OCI-LY1 (cell line): ENCODE results near the gene LINC01488.

Experiments used
- H2AFZ ChIP-seq: fragments of 200-600 bp; sonication (generic), shearing (Covaris generic); 2 replicates; pipeline ENCODE4 v1.6.0; 2014; ENCODE audit warnings: antibody characterized with exemption, mild to moderate bottlenecking, low read length
- H3F3A ChIP-seq: fragments of 200-600 bp; sonication (generic), shearing (Covaris generic); 2 replicates; pipeline ENCODE4 v1.6.0; 2014; ENCODE audit warnings: mild to moderate bottlenecking, antibody characterized with exemption, low read length, moderate library complexity; ENCODE audit not compliant: insufficient read depth
- H3K27ac ChIP-seq: fragments of 200-600 bp; sonication (generic); 2 replicates; pipeline ENCODE4 v1.5.1; 2014; ENCODE audit warnings: low read length, mixed run types, mild to moderate bottlenecking, low read depth; ENCODE audit not compliant: poor library complexity, severe bottlenecking
- H3K27me3 ChIP-seq: fragments of 200-600 bp; sonication (generic); 2 replicates; pipeline ENCODE4 v1.6.0; 2014; ENCODE audit warnings: antibody characterized with exemption, mild to moderate bottlenecking, low read length, moderate library complexity; ENCODE audit not compliant: insufficient read depth
- H3K36me3 ChIP-seq: fragments of 200-600 bp; sonication (generic); 2 replicates; pipeline ENCODE4 v1.6.1; 2014; ENCODE audit warnings: mild to moderate bottlenecking, antibody characterized with exemption, low read length, moderate library complexity, mixed read lengths; ENCODE audit not compliant: insufficient read depth
- H3K4me1 ChIP-seq: fragments of 200-600 bp; sonication (generic); 2 replicates; pipeline ENCODE4 v1.5.1; 2014; ENCODE audit warnings: mild to moderate bottlenecking, low read length, moderate library complexity; ENCODE audit not compliant: insufficient read depth, severe bottlenecking
- H3K4me2 ChIP-seq: fragments of 200-600 bp; sonication (generic), shearing (Covaris generic); 2 replicates; pipeline ENCODE4 v1.6.1; 2014; ENCODE audit warnings: low read length
- H3K4me3 ChIP-seq: fragments of 200-600 bp; sonication (generic); 2 replicates; pipeline ENCODE4 v1.5.1; 2014; ENCODE audit warnings: low read length, low read depth, mild to moderate bottlenecking, mixed read lengths; ENCODE audit not compliant: poor library complexity, severe bottlenecking
- H3K79me2 ChIP-seq: fragments of 200-600 bp; shearing (Covaris generic); 2 replicates; pipeline ENCODE4 v1.6.1; 2016; ENCODE audit warnings: mixed run types, low read length, mixed read lengths; ENCODE audit not compliant: insufficient read depth
- H3K9ac ChIP-seq: fragments of 200-600 bp; sonication (generic), shearing (Covaris generic); 2 replicates; pipeline ENCODE4 v1.6.1; 2014; ENCODE audit warnings: mild to moderate bottlenecking, low read length, mixed read lengths
- H3K9me2 ChIP-seq: fragments of 200-600 bp; sonication (generic), shearing (Covaris generic); 2 replicates; pipeline ENCODE4 v1.6.1; 2014; ENCODE audit warnings: low read depth, mild to moderate bottlenecking, low read length, mixed read lengths
- H3K9me3 ChIP-seq: fragments of 200-600 bp; shearing (Covaris generic); 2 replicates; pipeline ENCODE4 v1.6.1; 2014; ENCODE audit warnings: low read length, mixed read lengths
- H4K20me1 ChIP-seq: fragments of 200-600 bp; sonication (generic), shearing (Covaris generic); 2 replicates; pipeline ENCODE4 v1.6.0; 2016; ENCODE audit warnings: mild to moderate bottlenecking, low read length; ENCODE audit not compliant: insufficient read depth
- EZH2 ChIP-seq: fragments of 200-600 bp; sonication (generic), shearing (Covaris generic); IDR thresholded peaks from 2 replicates; pipeline ENCODE4 v1.8.0; 2017; ENCODE audit warnings: borderline replicate concordance, mixed run types, mild to moderate bottlenecking, antibody characterized with exemption, low read length, moderate library complexity, mixed read lengths
- TF ChIP-seq, protein P1 (sequence below): fragments of 200-600 bp; sonication (generic), shearing (Covaris generic); IDR thresholded peaks from 2 replicates; pipeline ENCODE4 v1.5.1; 2017; ENCODE audit warnings: mild to moderate bottlenecking, antibody characterized with exemption, low read length, moderate library complexity, mixed read lengths

Gene LINC01488

DNA sequence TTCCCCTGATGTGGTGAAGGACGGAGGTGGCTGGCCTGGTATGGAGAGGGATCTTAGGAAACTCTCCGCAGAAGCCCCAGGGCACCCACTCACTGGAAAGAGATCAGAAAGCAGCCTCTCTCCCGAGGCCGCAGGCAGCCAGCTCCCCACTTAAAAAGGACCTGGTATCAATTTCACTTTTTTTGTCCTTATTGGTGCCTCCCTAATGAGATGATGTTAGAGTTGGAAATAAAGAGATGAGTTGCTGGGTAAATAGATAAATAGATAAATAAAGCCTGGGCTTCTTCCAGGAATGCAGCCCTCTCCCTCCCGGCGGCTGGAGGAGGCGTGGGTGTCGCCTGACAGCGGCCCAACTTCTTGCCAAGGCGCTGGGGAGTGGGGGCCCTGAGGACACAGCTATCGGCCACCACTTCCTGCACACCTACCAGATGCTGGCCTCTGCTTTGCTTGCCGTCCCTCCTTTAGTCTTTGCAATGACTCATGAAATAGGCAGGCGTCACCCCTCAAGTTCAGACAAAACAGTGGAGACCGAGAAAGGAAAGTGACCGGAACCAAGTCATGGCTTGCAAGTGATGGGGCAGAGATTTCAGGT is 42.9 kb downstream of the LINC01488 start:
- H2AFZ ChIP-seq: no peak overlapping the region
- no peaks in the 10 kb centered on the region for H3K9me3 ChIP-seq

DNA sequence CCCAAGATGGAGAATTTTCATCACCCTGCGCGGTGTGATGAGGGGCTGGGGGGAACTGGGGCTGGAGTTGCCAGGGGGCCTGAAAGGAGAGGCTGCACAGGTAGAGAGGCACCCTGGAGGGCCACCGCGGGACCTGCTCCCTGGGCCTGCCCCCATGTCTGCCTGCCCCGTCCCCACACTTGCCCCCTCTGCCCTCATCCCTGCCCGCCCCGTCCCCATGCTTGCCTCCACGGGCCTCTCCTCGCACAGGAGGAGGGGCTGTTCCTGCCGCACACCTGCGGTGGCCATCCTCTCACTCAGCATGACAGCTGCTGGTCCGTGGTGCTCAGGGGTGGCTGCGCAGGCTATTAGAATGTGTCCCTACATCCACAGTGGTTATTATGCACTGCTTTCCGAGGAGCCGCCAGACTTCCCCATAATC is 43.5 kb downstream of the LINC01488 start:
- Histone ChIP-seq H3K4me1 (no peaks in the 10 kb centered on the region), H3K79me2 (no peaks in the 10 kb centered on the region), H3K4me2 (no peak overlapping the region), H3K4me3 (no peak overlapping the region), H3K9me3 (no peaks in the 10 kb centered on the region), H3K27me3 (no peaks in the 10 kb centered on the region), H3K36me3 (no peaks in the 10 kb centered on the region), H3K9me2 (no peaks in the 10 kb centered on the region), H3K9ac (no peak overlapping the region), H3F3A (no peaks in the 10 kb centered on the region), H3K27ac (no peak overlapping the region), H2AFZ (no peak overlapping the region), H4K20me1 (no peaks in the 10 kb centered on the region)
- TF ChIP-seq, protein P1, sequence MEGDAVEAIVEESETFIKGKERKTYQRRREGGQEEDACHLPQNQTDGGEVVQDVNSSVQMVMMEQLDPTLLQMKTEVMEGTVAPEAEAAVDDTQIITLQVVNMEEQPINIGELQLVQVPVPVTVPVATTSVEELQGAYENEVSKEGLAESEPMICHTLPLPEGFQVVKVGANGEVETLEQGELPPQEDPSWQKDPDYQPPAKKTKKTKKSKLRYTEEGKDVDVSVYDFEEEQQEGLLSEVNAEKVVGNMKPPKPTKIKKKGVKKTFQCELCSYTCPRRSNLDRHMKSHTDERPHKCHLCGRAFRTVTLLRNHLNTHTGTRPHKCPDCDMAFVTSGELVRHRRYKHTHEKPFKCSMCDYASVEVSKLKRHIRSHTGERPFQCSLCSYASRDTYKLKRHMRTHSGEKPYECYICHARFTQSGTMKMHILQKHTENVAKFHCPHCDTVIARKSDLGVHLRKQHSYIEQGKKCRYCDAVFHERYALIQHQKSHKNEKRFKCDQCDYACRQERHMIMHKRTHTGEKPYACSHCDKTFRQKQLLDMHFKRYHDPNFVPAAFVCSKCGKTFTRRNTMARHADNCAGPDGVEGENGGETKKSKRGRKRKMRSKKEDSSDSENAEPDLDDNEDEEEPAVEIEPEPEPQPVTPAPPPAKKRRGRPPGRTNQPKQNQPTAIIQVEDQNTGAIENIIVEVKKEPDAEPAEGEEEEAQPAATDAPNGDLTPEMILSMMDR: no peak
- no peak for TF ChIP-seq EZH2

More for the DNA sequence above, 42.9 kb downstream of the LINC01488 start:
- Histone ChIP-seq H3K9me2 (no peaks in the 10 kb centered on the region), H3K4me2 (no peak overlapping the region), H4K20me1 (no peaks in the 10 kb centered on the region), H3K4me1 (no peaks in the 10 kb centered on the region), H3K79me2 (no peaks in the 10 kb centered on the region), H3K27me3 (no peaks in the 10 kb centered on the region), H3K4me3 (no peak overlapping the region), H3K36me3 (no peaks in the 10 kb centered on the region), H3K9ac (no peak overlapping the region), H3F3A (no peaks in the 10 kb centered on the region), H3K27ac (no peak overlapping the region)
- TF ChIP-seq EZH2: no peak
- TF ChIP-seq, protein P1: no peak

DNA sequence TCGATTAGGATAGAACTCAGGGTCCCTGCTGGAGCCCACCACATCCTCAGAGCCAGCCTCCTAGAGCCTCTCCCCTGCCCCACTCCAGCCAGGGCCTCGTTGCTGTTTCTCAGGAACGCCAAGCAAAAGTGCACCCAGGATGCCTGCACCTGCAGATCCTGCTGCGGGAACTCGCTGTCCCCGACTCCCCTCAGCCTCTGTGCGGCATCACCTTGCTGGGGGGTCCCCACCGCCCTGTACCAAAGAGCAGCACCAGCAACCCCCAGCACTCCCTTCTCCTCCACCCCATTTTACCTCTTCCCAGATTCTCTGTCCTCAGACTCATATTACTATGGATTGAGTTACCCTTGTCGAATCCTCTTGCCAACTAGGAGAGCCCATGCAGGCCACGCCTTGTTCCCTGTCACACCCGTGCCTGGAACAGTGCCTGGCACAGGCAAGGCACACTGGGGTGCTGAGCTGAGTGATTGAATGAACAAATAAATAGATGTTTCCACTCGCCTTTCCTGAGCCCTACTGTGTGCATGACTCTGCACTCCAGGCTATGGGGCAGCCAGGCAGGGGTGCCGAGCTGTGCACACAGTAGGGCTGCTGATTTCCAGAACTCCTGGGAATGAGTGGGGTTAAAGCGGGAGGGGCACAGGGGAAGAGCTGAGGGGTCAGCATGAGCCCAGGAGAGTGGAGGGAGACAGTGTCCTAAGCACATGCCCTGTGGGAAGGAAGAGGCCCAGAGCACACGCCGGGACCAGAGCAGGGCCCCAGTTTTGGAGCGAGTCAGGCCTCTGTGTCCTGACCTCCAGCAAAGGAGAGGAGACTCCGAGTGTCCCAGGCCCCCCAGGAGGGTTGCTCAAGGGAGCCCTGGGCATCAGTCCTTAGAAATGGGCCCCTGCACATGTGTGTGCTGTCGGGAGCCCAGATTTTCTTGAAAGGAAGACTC is 44.3 kb downstream of the LINC01488 start:
- H3K27ac ChIP-seq: no peak overlapping the region
- H3K9ac ChIP-seq: no peak overlapping the region
- H3K9me3 ChIP-seq: no peaks in the 10 kb centered on the region
- no peaks in the 10 kb centered on the region for H3F3A ChIP-seq
- no peak overlapping the region for H3K4me3 ChIP-seq
- no peaks in the 10 kb centered on the region for H3K36me3 ChIP-seq
- no peaks in the 10 kb centered on the region for H4K20me1 ChIP-seq
- no peaks in the 10 kb centered on the region for H3K4me1 ChIP-seq
- no peaks in the 10 kb centered on the region for H3K79me2 ChIP-seq
- no peak overlapping the region for H2AFZ ChIP-seq
- no peaks in the 10 kb centered on the region for H3K9me2 ChIP-seq
- TF ChIP-seq, protein P1: no peak
- TF ChIP-seq EZH2: no peak
- no peak overlapping the region for H3K4me2 ChIP-seq
- no peaks in the 10 kb centered on the region for H3K27me3 ChIP-seq
